Left kidney (tissue), 2 donors: ENCODE results near the gene TARBP1. TPM values are rescaled to one million over a fixed set of nuclear protein-coding genes. Genes with fewer than 3 reads are reported as not detected.

Source experiments
- DNase-seq: peaks from one replicate; pipeline ENCODE4 v3.0.0-alpha.2; 2013
- polyA plus RNA-seq: library from polyadenylated mRNA; unstranded; fragments of 120-200 nt; gene quantifications from one replicate; pipeline ENCODE4 v1.2.1, GENCODE V29; 2013; ENCODE audit not compliant: insufficient read length

The TARBP1 gene
- polyA plus RNA-seq, 1 donor = 123 TPM

DNA sequence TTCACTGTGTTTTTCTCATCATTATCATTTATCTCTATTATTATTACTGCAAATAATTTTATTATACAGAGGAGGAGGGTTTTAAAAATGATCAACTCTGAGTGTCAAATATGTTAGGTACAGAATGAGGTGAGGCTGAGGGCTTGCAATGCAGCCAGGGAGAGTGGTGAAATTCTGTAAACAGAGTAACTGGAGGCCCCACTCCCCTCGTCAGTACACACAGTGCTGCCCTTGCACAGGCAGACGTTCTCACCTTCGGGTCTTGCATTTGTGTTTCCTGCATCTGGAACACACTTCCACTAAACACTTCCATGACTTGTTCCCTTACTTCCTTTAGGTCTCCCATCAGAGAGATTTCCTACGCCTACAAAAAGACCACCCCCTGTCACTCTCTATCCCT lies 130.0 kb downstream of the TARBP1 start:
- no peak for DNase-seq

DNA sequence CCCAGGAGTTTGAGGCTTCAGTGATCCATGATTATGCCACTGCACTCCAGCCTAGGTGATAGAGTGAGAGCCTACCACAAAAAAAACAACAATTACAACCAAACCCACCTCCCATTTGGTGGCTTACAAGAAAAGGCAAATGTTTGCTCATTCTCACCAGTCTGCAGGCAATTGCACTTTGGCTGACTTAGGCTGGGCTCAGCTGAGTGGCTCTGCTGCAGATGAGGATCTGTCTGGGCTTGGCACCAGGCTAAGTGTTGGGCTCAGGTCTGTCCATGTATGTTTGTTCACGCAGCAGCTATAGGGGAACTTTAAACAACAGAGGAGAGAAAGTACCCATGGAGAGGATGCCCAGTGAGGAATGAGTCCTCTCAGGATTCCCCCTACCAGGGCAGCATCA lies 133.7 kb downstream of the TARBP1 start:
- no peak for DNase-seq

- no peak for DNase-seq
Measured at GRCh38 chr1:234342774-234343173, 136.2 kb downstream of the TARBP1 start.

Other genes with a start within 250 kb of the TARBP1 start
- 31.2 TPM for gene COA6, start 105.7 kb downstream of the TARBP1 start, polyA plus RNA-seq
- gene IRF2BP2, start 131.0 kb upstream of the TARBP1 start, polyA plus RNA-seq = 140 TPM